HEK293 (cell line): ENCODE results near the gene PHF19.

Source experiments
- ZNF114 ChIP-seq: fragments of 450-650 bp; formaldehyde crosslinking; IDR thresholded peaks from 2 replicates; pipeline ENCODE4 v1.5.0; 2017; ENCODE audit warnings: missing biosample characterization, missing genetic modification characterization
- ZNF707 ChIP-seq: fragments of 450-650 bp; formaldehyde crosslinking; IDR thresholded peaks from 2 replicates; pipeline ENCODE4 v1.5.1; 2016; ENCODE audit warnings: missing biosample characterization, missing genetic modification characterization
- TF ChIP-seq, protein P1 (sequence below): fragments of 450-650 bp; formaldehyde crosslinking; IDR thresholded peaks from 2 replicates; pipeline ENCODE4 v1.5.1; 2016; ENCODE audit warnings: missing biosample characterization, missing genetic modification characterization, low read depth

DNA sequence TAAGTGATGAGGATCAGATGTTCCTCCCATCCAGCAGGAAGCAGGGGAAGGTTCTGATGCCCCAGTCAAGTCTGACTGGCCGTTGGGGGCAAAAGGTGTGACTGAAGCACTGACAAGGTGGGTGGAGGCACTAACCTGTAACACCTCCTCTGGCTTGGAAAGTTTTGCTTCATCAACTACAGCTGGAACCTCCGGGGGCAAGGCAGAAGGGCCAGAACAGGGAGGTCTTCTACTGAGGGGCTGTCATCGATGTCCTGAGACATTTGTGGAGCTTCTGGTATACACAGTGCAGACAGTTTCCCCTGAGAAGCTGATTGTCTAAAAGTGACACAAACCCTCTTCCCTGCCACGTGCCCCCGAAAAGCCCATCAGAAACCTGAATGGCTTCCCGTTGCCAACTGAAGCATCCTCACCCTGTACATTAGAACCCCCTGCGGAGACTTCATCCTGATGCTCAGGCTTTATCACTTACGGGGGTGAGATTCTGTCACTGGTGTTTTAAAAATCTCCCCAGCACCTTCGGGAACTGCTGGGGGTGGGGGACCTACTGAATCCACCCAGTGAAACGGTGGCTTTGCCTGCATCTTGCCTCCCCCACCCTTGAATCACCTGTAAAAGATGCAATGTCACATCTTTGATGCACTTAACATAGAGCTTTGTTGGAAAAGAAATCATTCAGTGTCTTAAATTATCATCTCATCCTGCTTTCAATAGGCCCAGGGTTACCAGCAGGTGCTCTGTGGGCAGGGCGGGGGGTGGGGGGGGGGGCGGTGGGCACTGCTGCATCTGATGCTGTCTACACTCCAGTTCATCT is 25.0 kb upstream of the PHF19 start:
- TF ChIP-seq ZNF707 (tag by site-specific recombination) = no peak
- TF ChIP-seq, protein P1, sequence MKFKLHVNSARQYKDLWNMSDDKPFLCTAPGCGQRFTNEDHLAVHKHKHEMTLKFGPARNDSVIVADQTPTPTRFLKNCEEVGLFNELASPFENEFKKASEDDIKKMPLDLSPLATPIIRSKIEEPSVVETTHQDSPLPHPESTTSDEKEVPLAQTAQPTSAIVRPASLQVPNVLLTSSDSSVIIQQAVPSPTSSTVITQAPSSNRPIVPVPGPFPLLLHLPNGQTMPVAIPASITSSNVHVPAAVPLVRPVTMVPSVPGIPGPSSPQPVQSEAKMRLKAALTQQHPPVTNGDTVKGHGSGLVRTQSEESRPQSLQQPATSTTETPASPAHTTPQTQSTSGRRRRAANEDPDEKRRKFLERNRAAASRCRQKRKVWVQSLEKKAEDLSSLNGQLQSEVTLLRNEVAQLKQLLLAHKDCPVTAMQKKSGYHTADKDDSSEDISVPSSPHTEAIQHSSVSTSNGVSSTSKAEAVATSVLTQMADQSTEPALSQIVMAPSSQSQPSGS (tag by site-specific recombination) = no peak
- no peak for TF ChIP-seq ZNF114
